ENCODE data around the gene TPGS1.
A peak's percentile ranks its signal among the peaks of the same experiment; 100 is the strongest.

TPGS1 gene

GRCh38 chr19:522726-523125 is 15.4 kb downstream of the TPGS1 start:
- no peak for DNase-seq

- no peak for DNase-seq
Observed at GRCh38 chr19:524062-524674, 16.9 kb downstream of the TPGS1 start.

GRCh38 chr19:525029-525428 is 17.7 kb downstream of the TPGS1 start:
- DNase-seq, result no peak

- no peak for DNase-seq
Observed at GRCh38 chr19:525857-526419, 18.6 kb downstream of the TPGS1 start.

GRCh38 chr19:530134-531008 is 23.1 kb downstream of the TPGS1 start:
- DNase-seq, result no peak

GRCh38 chr19:531009-531752 is 23.9 kb downstream of the TPGS1 start:
- DNase-seq, result peak; percentile 91

GRCh38 chr19:531753-532560 is 24.7 kb downstream of the TPGS1 start, which contains the start of gene CDC34:
CDC34 (plus strand) TSS chr19:531760; CDS start chr19:531932, 172 bp downstream.
- DNase-seq, result peak; percentile 39

- peak; percentile 84 for DNase-seq
Observed at GRCh38 chr19:532561-533363, 25.5 kb downstream of the TPGS1 start.

GRCh38 chr19:533364-534058 is 26.2 kb downstream of the TPGS1 start:
- peak; percentile 44 for DNase-seq

- DNase-seq, result no peak
Observed at GRCh38 chr19:534088-534487, 26.8 kb downstream of the TPGS1 start.

GRCh38 chr19:535017-535835 is 27.9 kb downstream of the TPGS1 start:
- DNase-seq, result no peak

GRCh38 chr19:536031-536880 is 29.0 kb downstream of the TPGS1 start:
- DNase-seq, result no peak

- DNase-seq, result no peak
Observed at GRCh38 chr19:536881-537404, 29.6 kb downstream of the TPGS1 start.

GRCh38 chr19:538641-539428 is 31.5 kb downstream of the TPGS1 start:
- DNase-seq, result no peak

- no peak for DNase-seq
Observed at GRCh38 chr19:539429-540030, 32.2 kb downstream of the TPGS1 start.

- no peak for DNase-seq
Observed at GRCh38 chr19:540867-541637, 33.8 kb downstream of the TPGS1 start.

GRCh38 chr19:541699-542098 is 34.4 kb downstream of the TPGS1 start:
- DNase-seq, result no peak

All from hematopoietic multipotent progenitor cell treated with erythropoietin and hydrocortisone succinate and interleukin-3 and kit ligand, for 6 days (in vitro differentiated cells).